Smooth muscle cell (in vitro differentiated cells): ENCODE measurements around the gene PPFIA4. TPM values are rescaled to one million over a fixed set of nuclear protein-coding genes. Genes with fewer than 3 reads are reported as not detected.
A peak's percentile ranks its signal among the peaks of the same experiment; 100 is the strongest.

ENCODE experiments used
- DNase-seq: peaks from one replicate; lab custom pipeline; 2025; ENCODE audit not compliant: unreplicated experiment; lab: John Stamatoyannopoulos, UW
- H2AFZ ChIP-seq: fragments of 200-600 bp; sonication (generic); 2 replicates; pipeline ENCODE4 v1.6.0; 2016; ENCODE audit warnings: antibody characterized with exemption, low read depth, mild to moderate bottlenecking
- H3F3A ChIP-seq: fragments of 200-600 bp; sonication (generic); 2 replicates; pipeline ENCODE4 v1.6.0; 2017; ENCODE audit warnings: antibody characterized with exemption, low read depth
- H3K27ac ChIP-seq: fragments of 200-600 bp; sonication (generic); 2 replicates; pipeline ENCODE4 v1.5.1; 2016; ENCODE audit warnings: low read depth, mild to moderate bottlenecking
- H3K27me3 ChIP-seq: fragments of 200-600 bp; sonication (generic); 2 replicates; pipeline ENCODE4 v1.6.1; 2016; ENCODE audit warnings: low read depth, mild to moderate bottlenecking
- H3K36me3 ChIP-seq: fragments of 200-600 bp; sonication (generic); 2 replicates; pipeline ENCODE4 v1.5.1; 2016; ENCODE audit warnings: low read depth
- H3K4me1 ChIP-seq: fragments of 200-600 bp; sonication (generic); 2 replicates; pipeline ENCODE4 v1.5.1; 2016; ENCODE audit warnings: low read depth
- H3K4me2 ChIP-seq: fragments of 200-600 bp; sonication (generic); 2 replicates; pipeline ENCODE4 v1.6.0; 2016; ENCODE audit warnings: mild to moderate bottlenecking
- H3K4me3 ChIP-seq: fragments of 200-600 bp; sonication (generic); 2 replicates; pipeline ENCODE4 v1.5.1; 2016; ENCODE audit warnings: mild to moderate bottlenecking
- H3K79me2 ChIP-seq: fragments of 200-600 bp; sonication (generic); 2 replicates; pipeline ENCODE4 v1.6.0; 2016; ENCODE audit warnings: low read depth, mild to moderate bottlenecking
- H3K9ac ChIP-seq: fragments of 200-600 bp; sonication (generic); 2 replicates; pipeline ENCODE4 v1.6.0; 2016; ENCODE audit warnings: low read depth
- H3K9me3 ChIP-seq: fragments of 200-600 bp; sonication (generic); replicated peaks from 2 replicates; pipeline ENCODE4 v1.5.1; 2016; ENCODE audit warnings: low read depth
- H4K20me1 ChIP-seq: fragments of 200-600 bp; sonication (generic); 2 replicates; pipeline ENCODE4 v1.6.0; 2016; ENCODE audit warnings: low read depth
- CTCF ChIP-seq: fragments of 200-600 bp; sonication (generic); IDR thresholded peaks from 2 replicates; pipeline ENCODE4 v1.5.1; 2017; ENCODE audit warnings: borderline replicate concordance, mild to moderate bottlenecking, antibody characterized with exemption; ENCODE audit not compliant: insufficient read depth, poor library complexity, severe bottlenecking
- WGBS: methylation state at CpG from one replicate; pipeline ENCODE4 v1.1.7; 2016; ENCODE audit warnings: low lambda C conversion rate; 5-methylcytosine and 5-hydroxymethylcytosine counted together
- polyA plus RNA-seq: library from polyadenylated mRNA; unstranded; fragments of >200 nt; fragmentation: Nextera tagmentation; extraction: Ambion mirVana; gene quantifications from 2 replicates; pipeline ENCODE4 v1.2.1, GENCODE V29; 2016
- total RNA-seq: library from RNA; depleted of rRNA; stranded (reverse); fragments of >200 nt; gene quantifications from 2 replicates; pipeline ENCODE4 v1.2.3, GENCODE V29; 2014

The PPFIA4 gene
- total and polyA plus RNA-seq, 2 experiments from 2014 or later, result 6.5 to 10.8 TPM

- Histone ChIP-seq H3K4me1 (peaks cover 8% of the 10 kb centered on the region), H3K9ac (no peak overlapping the region), H3K79me2 (peaks cover 12% of the 10 kb centered on the region), H3K4me2 (no peak overlapping the region), H3K27ac (no peak overlapping the region), H3K9me3 (no peaks in the 10 kb centered on the region), H2AFZ (no peak overlapping the region), H3K27me3 (no peaks in the 10 kb centered on the region), H3F3A (peaks cover 3% of the 10 kb centered on the region), H3K36me3 (no peaks in the 10 kb centered on the region), H4K20me1 (peaks cover 99% of the 10 kb centered on the region), H3K4me3 (no peak overlapping the region)
- DNase-seq, result no peak
- TF ChIP-seq CTCF, result no peak
- whole genome bisulfite sequencing, result 84% methylated on average over 10 of the region's 10 CpGs
These were observed 11.4 kb downstream of the PPFIA4 start for GRCh38 chr1:203037509-203038190.

GRCh38 chr1:203038217-203038741 lies 12.0 kb downstream of the PPFIA4 start:
- Histone ChIP-seq H2AFZ (no peak overlapping the region), H3K36me3 (no peaks in the 10 kb centered on the region), H3K4me2 (no peak overlapping the region), H3F3A (peaks cover 3% of the 10 kb centered on the region), H3K9ac (no peak overlapping the region), H4K20me1 (peaks cover 99% of the 10 kb centered on the region), H3K4me1 (peaks cover 8% of the 10 kb centered on the region), H3K27ac (no peak overlapping the region), H3K4me3 (no peak overlapping the region), H3K27me3 (no peaks in the 10 kb centered on the region), H3K9me3 (no peaks in the 10 kb centered on the region), H3K79me2 (peaks cover 7% of the 10 kb centered on the region)
- TF ChIP-seq CTCF, result no peak
- 65% methylated on average over 9 of the region's 9 CpGs for WGBS
- DNase-seq, result no peak

- Histone ChIP-seq H3K27me3 (no peaks in the 10 kb centered on the region), H2AFZ (no peak overlapping the region), H3K79me2 (peaks cover 4% of the 10 kb centered on the region), H3K9me3 (no peaks in the 10 kb centered on the region), H3K27ac (no peak overlapping the region), H3K4me2 (no peak overlapping the region), H3F3A (peaks cover 3% of the 10 kb centered on the region), H3K9ac (no peak overlapping the region), H4K20me1 (peaks cover 98% of the 10 kb centered on the region), H3K4me1 (peaks cover 8% of the 10 kb centered on the region), H3K4me3 (no peak overlapping the region), H3K36me3 (no peaks in the 10 kb centered on the region)
- TF ChIP-seq CTCF, result peak; percentile 84
- 66% methylated on average over 22 of the region's 22 CpGs for WGBS
- no peak for DNase-seq
These were observed 12.8 kb downstream of the PPFIA4 start for GRCh38 chr1:203038891-203039608.
